PC-9 (cell line): ENCODE measurements around the gene CES2.

Experiments
- CTCF ChIP-seq: fragments of 200-600 bp; sonication (generic); conservative IDR thresholded peaks from 2 replicates; pipeline ENCODE4 v1.6.1; 2017; ENCODE audit warnings: mixed run types, antibody characterized with exemption, mild to moderate bottlenecking, moderate library complexity
- EZH2 ChIP-seq: fragments of 200-600 bp; sonication (generic); IDR thresholded peaks from 2 replicates; pipeline ENCODE4 v1.8.0; 2017; ENCODE audit warnings: antibody characterized with exemption, low read depth

GRCh38 chr16:66917741-66918140 lies 17.6 kb upstream of the CES2 start:
- TF ChIP-seq EZH2 (no peak), CTCF (no peak)
